ENCODE data around the gene SLC38A10.

The SLC38A10 gene

DNA sequence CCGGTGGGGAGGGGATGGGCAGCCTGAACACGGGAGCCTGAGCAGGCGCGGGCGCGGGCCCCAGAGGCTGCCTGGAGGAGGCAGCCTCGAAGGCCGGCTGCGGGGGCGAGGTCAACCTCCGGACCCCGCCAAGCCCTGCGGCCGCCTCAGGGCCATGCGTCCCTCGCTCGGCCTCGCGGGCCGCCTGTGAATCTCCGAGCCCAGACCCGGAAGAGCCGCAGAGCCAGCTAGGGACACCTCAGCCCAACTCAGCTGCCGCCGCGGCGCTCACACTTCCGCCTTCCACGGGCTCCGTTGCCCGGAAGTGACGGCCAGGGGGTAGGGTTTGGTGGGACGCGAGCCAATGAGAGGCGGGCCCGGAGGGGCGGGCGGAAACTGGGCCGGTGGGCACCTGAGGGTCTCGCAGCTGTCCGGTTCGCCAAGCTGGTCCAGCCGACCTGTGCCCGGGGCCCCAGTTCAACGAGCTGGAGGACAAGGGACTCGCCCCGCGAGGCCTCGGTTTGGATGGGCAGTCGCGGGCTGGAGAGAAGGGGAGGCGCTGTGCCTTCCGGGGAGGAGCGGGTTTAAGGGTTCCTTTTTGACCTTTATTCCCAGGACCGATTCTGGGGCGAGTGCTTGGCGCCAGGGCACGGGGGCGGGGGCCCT is at the start of gene SLC38A10:
TSS of gene SLC38A10 (minus strand) at position 277 of the 645 bp plus-strand sequence. CDS start 386 bp downstream, outside the sequence.
- peak; percentile 79 to 92 for DNase-seq (ENCODE audit: low read depth in 2 of 2)

- DNase-seq (ENCODE audit: low read depth in 2 of 2): no peak
Measured at GRCh38 chr17:81342269-81343070, 47.4 kb upstream of the SLC38A10 start.

DNA sequence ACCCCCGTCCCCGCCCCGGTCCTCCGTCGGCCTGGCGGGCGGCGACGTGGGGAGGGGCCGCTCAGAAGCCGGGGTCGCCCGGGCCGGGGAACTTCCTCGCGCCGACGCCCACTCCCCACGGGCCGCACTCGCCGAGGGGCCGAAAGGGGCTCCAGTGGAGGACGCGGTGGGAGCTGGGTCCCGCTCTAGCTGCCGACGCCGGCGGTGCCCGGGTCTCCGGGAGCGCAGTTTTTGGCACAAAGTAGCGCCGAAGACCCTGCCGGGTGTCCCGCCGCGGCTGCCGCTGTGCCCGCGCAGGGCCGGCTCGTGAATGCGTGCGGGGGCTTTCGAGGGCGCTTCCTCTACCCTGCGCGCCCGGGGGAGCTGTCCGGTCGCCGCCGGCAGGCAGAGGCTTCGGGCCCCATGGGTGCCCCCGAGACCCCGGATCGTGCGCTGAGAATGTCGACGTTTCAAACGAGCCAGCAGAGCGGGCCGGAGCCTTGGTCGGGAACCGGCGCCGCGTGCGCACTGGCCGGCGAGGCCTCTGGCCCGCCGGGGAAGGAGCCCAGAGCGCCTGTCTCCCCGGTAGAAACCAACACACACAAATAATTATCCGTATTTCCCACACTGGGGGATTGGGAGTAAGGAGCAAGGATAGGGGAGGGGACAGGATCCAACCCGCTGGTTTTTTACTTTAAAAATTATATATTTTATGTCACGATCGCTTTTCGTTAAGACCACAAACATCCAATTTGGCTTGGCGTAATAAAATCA is 46.6 kb upstream of the SLC38A10 start:
- no peak for DNase-seq (ENCODE audit: low read depth in 2 of 2)

GRCh38 chr17:81340607-81341515 is 45.8 kb upstream of the SLC38A10 start:
- DNase-seq (ENCODE audit: low read depth in 2 of 2): no peak

- DNase-seq (ENCODE audit: low read depth in 2 of 2): no peak
Measured at GRCh38 chr17:81339534-81340296, 44.6 kb upstream of the SLC38A10 start.

- no peak for DNase-seq (ENCODE audit: low read depth in 2 of 2)
Measured at GRCh38 chr17:81339191-81339533, 44.1 kb upstream of the SLC38A10 start.

GRCh38 chr17:81338274-81339190 is 43.4 kb upstream of the SLC38A10 start:
- no peak for DNase-seq (ENCODE audit: low read depth in 2 of 2)

DNA sequence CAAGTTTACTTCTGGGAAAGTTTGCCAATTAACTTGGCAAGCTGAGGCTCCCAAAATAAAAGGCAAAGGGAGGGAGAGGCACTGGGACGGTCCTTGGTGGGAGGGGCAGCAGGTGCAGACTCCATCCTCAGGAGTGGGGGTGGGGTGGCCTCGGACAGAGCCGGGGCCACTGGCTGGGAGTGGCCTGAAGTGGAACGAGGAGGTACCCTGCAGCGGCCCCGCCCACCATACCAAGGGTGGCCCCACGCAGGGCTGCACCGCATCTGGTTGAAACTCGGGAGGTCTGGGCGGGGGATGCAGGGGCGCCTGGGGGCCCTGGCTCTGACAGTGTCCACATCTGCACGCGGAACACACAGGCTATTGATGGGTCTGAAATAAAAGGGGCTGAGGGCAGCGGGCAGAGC is 42.4 kb upstream of the SLC38A10 start:
- no peak for DNase-seq (ENCODE audit: low read depth in 2 of 2)

DNA sequence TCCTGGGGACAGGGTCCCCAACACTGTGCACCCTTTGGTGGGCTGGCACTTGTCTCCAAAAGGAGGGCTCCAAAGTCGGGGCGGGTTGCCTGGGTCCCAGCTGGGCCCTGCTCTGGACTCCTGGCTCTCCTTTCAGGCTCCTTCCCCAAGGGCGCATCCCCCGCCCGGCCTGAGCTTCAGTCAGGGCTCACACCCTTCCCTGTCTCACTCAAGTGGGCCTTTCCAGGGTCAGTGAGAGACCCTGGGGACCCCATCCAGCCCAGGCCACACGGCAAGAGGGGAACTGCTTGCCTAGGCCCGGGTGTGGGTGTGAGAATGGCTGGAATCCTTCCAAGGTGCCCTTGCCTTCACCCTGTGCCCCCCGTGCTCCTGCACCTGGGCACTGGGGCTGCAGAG is 41.8 kb upstream of the SLC38A10 start:
- DNase-seq (ENCODE audit: low read depth in 2 of 2): no peak

GRCh38 chr17:81336296-81336929 is 41.3 kb upstream of the SLC38A10 start:
- DNase-seq (ENCODE audit: low read depth in 2 of 2): no peak

GRCh38 chr17:81335773-81336157 is 40.7 kb upstream of the SLC38A10 start:
- no peak for DNase-seq (ENCODE audit: low read depth in 2 of 2)

DNA sequence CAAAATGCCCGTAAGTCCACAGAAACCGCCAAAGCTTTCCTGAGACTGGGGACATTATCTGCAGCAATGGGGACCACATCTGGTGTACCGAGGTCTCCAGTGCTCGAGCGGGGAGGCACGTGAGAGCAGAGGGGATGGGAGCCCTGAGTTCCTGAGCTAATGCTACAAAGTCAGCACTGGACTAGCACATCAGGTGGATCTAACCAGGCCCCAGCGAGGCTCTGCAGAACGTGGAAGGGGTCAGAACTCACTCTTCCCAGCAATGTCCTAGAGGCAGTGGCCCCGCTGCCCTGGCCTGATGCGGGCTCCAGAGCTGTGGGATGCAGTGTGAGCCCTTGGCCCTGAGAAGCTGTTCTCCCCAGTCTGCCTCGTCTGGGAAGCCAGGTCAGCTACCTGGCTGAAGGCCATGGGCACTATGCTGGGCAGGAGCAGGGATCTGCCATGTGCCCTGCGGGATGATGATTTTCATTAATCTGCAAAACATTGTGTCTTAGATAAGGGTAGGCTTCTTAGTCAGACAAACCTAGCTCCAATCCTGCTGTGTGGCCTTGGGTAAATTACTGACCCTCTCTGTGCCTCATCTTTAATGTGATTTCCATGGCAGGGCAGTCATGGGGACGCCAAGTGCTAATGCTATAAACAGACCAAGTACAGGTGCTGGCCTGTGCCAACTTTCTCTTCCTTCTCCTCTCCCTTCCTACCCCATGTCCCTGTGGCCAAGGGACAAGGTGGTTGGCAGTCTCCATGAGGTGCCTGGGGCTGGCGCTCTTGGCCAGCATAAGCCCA is 40.1 kb upstream of the SLC38A10 start:
- no peak for DNase-seq (ENCODE audit: low read depth in 2 of 2)

DNA sequence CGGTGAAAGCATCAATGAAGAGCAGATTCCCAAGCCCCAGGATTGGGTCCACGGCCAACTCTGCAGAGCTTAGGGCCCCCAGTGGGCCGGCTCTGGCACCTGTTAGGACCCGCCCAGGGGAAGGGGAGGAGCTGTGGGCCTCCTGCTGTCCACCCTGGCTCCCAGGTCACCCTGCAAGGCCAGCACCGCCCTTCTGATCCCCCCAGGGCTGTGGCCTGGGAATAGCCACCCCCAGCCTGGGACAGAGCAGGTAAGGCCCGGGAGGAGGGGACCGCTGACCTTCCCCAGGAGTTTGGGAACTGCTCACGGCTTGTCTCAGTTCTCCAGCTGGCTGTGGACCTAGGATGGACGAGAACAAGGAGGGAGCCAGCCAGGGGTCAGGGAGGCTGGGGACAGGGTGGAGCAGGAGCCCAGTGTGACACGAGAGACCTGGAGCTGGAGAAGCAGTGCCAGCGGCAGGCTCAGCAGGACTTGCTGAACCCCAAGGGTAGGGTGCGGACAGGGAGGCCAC is 39.3 kb upstream of the SLC38A10 start:
- DNase-seq (ENCODE audit: low read depth in 2 of 2): no peak

DNA sequence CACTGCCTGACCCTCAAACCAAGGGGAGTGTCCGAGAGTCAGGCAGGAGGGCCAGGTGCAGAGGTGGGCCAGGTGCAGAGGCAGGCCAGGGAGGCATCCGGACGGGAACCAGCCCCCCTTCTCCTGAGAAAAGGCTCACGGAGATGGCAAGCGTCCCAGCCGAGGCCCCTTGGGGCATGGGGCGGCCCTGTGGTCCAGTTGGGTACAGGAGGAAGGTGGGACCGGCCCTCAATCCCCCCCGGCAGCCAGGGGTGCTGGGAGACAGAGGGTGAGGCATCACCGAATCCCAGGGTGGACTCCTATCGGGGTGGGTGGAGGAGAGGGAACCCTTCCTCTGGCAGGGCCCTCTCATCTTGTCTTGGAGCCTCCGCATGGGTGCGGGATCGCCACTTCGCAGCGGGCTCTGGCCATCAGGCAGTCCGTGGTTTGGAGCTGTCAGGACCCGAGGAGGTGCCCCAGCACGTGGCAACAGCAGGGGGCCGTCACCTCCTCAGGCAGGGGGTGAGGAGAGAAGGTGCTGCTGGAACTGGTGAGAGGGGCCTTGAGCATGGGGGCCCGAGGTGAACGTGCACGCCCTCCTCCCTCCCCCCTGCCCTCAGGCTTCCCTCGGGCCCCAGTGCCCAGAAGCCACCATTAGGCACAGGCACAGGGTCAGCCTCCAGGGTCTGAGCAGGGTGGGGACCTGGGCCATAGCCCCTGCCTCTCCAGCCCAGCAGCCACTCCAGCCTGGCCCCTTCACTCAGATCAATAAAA is 38.7 kb upstream of the SLC38A10 start:
- no peak for DNase-seq (ENCODE audit: low read depth in 2 of 2)

- no peak for DNase-seq (ENCODE audit: low read depth in 2 of 2)
Measured at GRCh38 chr17:81332914-81333528, 37.9 kb upstream of the SLC38A10 start.

DNA sequence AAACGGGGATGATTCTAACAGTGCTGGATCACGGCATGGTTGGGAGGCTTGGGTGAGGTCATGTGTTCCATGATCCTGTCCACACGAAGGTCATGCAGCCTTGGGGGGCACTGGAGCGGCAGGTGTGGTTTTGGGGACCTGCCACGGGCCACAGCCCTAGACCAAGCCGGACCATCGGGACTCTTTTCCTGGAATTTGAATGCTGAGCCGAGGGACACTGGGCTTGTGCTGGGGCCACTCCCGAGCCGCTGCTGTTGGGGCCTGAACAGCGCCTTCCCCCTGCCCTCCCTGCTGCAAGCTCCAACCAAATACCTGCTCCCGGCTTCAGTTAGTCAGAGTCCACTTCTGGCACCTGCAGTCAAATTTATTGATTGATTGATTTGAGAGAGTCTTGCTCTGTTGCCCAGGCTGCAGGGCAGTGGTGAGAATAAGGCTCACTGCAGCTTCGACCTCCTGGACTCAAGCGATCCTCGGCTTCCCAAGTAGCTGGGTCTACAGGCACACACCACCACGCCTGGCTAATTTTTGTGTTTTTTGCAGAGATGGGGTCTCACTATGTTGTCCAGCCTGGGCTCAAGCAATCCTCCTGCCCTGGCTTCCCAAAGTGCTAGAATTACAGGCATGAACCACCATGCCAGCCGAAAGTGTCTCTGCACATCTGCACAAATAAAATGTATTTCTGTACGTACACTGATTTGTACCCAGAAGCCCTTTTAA is 37.2 kb upstream of the SLC38A10 start:
- no peak for DNase-seq (ENCODE audit: low read depth in 2 of 2)

Measured in stimulated activated CD4-positive, alpha-beta T cell treated with anti-CD3 and anti-CD28 coated beads, Interleukin-15, amount 100 ng/mL, for 48 hours (primary cell).